Activated CD4-positive, alpha-beta T cell treated with anti-CD3 and anti-CD28 coated beads, Interleukin-2, amount 50 U/mL, for 4 hours (primary cell): Measurements from ENCODE around the gene PDE6C.

Experiments used
- DNase-seq, 2 experiments: peaks; one replicate each; pipeline ENCODE4 v3.0.0-alpha.2; 2020

Gene PDE6C

DNA sequence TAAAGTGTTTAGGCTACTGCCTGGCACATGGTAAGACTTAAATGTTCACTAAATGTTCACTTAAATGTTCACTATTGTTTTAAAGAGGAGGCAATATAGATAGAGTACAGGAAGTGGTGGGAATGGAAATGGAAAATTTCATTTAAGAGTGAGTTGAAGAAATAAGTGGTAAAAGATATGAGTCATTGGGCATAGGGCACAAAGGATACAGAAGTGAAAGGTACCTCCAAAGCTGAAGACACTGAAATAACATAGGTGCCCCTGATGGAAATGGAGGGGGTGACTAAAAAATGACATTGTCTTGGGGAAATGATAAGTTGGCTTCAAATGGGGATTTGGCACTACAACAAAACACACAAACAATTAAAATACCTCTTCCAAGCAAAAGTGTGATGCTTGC is 95.3 kb downstream of the PDE6C start:
- DNase-seq = no peak

DNA sequence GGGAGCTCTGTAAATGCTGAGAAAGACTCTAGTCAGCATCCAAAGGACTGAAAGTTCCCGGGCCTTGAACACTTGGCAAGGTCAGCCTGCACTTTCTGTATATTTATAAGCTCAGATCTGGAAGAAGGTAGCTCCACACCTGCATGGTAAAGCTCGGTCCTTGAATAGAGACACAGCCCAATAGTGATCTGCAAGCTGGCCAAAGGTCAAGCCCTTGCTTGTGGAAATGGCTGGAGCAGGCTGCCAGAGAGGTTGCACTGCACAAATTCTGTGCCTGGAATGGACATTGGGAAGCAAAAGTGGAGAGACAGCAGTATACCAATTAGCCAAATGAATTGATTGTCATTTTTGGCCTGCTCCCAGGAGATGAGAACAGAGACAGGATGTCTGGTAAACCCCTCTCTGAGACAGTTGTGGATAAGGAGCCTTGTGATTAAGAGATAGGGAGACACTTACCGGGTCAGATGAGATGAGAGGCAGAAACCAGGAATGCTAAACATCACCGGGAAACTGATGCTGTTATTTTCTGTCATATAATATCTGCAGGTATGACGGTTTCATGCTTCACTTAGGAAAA is 98.1 kb downstream of the PDE6C start:
- no peak for DNase-seq

DNA sequence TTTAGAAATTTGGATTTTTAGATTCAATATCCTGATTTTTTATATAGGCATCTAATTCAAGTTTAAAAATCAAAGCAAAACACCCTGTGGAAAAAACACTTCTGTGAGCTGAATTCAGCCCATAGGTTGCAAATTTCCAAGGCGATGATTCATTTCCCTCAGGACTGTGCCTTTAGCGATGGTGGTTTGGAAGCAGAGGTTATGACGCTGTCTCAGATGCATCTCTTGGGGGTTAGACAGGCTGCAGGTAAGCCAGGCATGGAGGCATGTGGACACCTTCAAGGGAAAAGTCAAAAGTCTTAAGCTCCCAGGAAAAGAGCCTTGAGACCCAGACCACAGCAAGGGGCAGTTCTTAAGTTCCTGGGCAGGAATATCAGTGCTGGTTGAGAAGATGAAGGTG is 99.6 kb downstream of the PDE6C start:
- no peak for DNase-seq

DNA sequence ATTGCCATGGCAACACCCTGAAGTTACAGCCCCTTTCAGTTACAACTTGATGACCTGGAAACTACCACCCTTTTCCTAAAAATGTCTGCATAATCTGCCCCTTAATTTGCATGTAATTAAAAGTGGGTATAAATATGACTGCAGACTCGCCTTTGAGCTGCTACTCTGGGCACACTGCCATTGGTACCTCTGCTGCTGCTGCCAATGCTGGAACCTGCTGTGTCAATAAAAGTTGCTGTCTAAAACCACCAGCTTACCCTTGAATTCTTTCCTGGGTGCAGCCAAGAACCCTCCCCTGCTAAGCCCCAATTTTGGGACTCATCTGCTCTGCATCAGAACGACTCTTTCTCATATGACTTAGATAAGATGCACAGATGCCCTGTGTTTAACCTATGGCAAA is 100.3 kb downstream of the PDE6C start:
- no peak for DNase-seq

DNA sequence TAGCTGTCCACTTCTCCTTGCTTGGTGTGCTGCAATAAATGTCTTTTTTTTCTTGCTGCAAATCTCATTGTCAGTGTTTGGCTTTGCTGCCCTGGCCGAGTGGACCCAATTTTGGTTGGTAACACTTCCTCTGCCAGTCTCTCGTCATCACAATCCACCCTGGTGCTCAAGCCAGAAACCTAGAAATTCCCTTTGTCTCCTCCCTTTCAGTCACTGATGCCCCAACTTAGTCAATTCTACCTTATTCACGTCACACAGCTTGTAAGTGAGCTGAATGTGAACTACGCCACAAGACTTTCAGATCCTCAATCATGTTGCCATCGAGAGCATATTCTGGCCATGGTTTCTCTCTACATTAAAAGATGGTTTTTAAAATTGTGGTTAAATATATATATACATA is 103.0 kb downstream of the PDE6C start:
- no peak for DNase-seq
